Measurements from ENCODE around the gene NR2E1.

The NR2E1 gene

GRCh38 chr6:108156180-108156937 lies 9.5 kb upstream of the NR2E1 start:
- DNase-seq, result peak; percentile 85

DNA sequence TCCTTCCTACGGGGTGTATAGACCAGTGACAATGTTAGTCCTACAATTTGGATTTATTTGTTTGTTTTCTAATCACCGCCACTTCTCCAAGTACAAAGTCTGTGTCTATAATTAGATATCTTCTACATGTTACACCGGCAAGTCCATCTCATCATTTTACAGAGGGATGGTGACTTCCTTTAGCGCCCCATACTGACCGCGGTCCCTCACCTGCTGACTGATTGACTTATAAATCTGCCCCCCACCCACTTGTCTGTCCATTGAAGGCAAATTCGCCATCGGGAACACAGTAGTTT lies 8.9 kb upstream of the NR2E1 start:
- no peak for DNase-seq

- DNase-seq, result no peak
Observed at GRCh38 chr6:108157234-108157980, 8.4 kb upstream of the NR2E1 start.

- no peak for DNase-seq
Observed at GRCh38 chr6:108157981-108158525, 7.8 kb upstream of the NR2E1 start.

- DNase-seq, result no peak
Observed at GRCh38 chr6:108159981-108160380, 5.8 kb upstream of the NR2E1 start.

GRCh38 chr6:108161724-108162282 lies 4.0 kb upstream of the NR2E1 start:
- no peak for DNase-seq

- no peak for DNase-seq
Observed at GRCh38 chr6:108163267-108163643, 2.6 kb upstream of the NR2E1 start.

GRCh38 chr6:108163644-108164542 lies 1.9 kb upstream of the NR2E1 start:
- no peak for DNase-seq

GRCh38 chr6:108164543-108164814 lies 1.3 kb upstream of the NR2E1 start:
- DNase-seq, result no peak

GRCh38 chr6:108164815-108165706 lies 761 bp upstream of the NR2E1 start:
- no peak for DNase-seq

GRCh38 chr6:108166664-108167448 lies 1.0 kb downstream of the NR2E1 start:
- no peak for DNase-seq

DNA sequence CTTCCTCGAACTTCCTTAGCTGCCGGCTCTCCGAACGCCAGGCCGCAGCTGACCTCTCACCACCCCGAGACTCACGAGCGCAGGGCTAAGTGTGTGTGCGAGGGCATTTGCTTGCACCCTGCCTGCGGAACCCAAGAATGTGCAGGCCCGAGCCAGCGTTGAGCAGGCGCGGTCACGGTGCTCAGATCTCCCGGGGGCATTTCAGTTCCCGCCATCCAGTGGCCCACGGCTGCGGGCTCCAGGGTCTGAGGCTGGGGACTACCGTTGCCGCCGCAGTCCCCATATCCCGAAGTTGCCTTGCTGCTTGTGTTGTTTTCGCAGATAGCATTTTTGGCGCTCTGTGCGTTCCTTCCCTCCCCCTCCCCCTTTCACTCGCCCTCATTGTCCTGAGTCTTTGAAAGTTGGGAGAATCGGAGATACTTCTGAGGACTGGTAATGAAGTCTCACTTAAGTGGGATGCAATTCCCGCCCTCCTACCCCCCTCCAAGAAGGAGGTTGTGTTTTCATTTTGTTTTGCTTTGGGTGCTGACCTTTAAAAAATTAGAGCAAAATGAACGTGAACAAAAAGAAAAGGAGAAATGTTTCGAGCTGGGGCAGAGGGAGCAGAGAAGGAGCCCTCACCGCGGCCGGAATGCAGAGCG lies 1.7 kb downstream of the NR2E1 start:
- DNase-seq, result no peak

GRCh38 chr6:108168090-108168463 lies 2.3 kb downstream of the NR2E1 start:
- no peak for DNase-seq

- no peak for DNase-seq
Observed at GRCh38 chr6:108168501-108169463, 3.0 kb downstream of the NR2E1 start.

GRCh38 chr6:108169464-108170331 lies 3.9 kb downstream of the NR2E1 start:
- no peak for DNase-seq

DNA sequence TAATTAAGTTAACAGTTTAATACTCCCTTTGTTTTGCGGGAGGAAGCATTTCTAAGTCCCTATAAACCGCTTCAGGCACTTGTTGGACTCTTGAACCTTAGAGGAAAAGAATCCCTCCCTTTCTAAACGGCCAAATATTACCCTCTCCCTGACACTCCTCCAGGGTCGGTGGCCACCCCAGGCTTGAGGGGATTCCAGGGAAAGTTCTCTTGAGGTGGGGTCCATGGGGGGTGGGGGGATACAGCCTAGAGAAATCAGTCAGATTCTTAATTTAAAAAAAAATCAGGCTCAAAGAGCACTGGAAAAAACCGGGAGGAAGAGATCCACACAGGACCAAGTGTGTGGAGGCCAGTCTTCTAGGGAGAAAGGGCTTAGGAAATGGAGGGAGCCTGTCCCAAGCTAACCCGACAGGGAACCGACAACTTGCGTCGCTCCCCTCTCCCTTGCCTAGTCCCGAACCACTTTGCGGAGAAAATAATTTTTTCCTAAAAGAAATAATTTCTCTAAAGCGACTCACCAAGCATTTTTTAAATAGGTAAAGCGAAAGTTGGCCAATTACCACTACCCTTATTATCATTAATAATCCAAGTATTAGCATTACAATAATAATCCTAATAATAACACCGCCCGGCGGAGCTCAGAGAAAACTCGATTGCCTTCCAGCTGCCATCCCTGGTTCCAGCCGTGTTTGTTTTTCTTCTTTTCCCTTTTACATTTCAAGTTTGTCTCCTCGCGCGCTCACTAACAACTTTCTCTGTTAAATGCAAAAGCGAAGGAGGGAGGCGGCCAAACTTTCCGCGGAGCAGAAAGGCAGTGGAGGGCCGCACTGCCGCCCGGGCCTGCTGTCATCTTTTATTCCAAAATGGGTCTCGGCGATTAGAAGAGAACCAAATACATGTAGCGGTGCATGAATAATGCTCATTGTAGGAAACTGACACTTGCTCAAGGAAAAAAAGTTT lies 4.8 kb downstream of the NR2E1 start:
- no peak for DNase-seq

DNA sequence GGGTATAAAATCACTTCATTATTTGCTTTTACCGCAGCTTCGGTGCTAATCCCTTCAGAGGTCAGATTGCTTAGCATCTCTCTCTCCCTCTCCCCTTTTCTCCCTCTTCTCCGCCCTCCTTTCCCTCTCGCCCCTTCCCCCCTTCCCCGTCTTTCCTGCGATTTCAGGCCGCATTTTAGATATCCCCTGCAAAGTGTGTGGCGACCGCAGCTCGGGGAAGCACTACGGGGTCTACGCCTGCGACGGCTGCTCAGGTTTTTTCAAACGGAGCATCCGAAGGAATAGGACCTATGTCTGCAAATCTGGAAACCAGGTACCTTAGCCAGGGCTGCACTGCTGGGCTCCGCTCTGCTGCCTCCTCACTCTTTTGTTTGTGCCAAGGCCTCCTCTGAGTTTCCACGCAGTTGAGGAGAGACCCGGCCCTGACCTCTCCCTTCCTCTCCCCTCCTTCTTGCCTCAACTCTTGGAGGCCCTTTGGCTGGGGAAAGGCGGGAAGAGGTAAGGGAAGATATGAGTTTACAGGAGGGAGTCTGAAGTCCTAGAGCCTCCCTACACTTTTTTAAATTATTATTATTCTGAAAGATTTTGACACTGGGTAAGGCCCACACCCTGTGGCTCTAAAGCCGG lies 5.6 kb downstream of the NR2E1 start:
- DNase-seq, result no peak

Data from NCI-H2029 treated with DMSO at 0.1 percent for 48 hours (cell line).